ENCODE results near the gene CSRNP3. TPM values are rescaled to one million over a fixed set of nuclear protein-coding genes. Genes with fewer than 3 reads are reported as not detected.
"Not testable (repeated sequence)": the region's sequence is repeated elsewhere in the genome, so short reads cannot be mapped to it uniquely, and the experiment has no call there.

The CSRNP3 gene
- total RNA-seq, 1 experiment from 2014 or later, result 2.8 TPM

DNA sequence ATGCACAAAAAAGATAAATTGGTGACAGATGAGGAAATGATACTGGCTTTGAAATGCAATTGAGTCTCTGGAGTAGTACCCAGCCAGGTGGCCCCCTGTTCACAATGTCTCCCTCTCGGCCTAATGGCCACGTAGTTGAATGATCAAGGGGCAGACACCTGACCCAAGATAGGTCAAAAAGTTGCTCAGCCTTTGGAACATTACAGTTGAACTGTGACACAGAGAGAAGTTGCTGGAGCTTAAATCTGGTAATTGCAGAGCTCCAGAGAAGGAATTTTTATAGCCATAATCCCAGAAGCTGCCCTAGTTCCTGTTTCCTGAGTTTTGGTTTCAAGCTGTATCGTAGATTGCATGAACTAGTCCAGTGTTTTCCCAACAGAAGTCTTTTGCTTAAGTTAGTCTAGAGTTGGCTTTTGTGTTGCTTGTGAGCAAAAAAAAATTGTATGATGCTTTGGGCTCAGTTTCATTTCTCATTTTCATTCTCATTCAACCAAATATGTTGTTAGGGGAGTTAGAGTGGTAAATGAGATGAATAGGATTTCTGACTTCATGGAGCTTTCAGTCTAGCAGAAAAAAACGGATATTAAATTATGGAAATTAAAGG lies 117.9 kb downstream of the CSRNP3 start:
- DNase-seq (ENCODE audit: low spot score), result no peak

DNA sequence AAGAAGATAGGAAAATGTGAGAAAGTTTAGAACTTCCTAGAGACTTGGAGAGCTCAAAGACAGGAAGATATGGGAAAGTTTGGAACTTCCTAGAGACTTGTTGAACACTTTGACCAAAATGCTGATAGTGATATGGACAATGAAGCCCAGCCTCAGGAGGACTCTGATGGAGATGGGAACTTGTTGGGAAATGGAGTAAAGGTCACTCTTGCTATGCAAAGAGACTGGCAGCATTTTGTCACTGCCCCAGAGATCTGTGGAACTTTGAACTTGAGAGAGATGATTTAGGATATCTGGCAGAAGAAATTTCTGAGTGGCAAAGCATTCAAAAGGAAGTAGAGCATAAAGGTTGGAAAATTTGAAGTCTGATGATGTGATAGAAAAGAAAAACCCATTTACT lies 121.5 kb downstream of the CSRNP3 start:
- not testable (repeated sequence) for DNase-seq (ENCODE audit: low spot score)

DNA sequence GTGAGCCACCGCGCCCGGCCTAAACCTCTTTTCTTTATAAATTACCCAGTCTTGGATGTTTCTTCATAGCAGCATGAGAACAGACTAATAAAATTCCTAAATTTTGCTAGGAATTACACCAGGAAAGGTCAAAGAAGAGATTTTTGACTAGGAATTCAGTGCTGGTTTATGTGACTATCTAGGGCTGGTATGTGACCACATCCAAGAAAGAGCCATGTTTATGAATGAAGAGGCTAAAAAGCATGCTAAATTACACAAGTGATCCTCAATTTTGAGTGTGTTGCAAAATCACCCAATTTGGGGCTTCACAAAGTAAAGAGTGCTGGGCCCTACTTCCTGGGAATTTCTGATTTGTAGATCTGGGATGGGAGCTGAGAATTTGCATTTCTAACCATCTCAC lies 123.6 kb downstream of the CSRNP3 start:
- no peak for DNase-seq (ENCODE audit: low spot score)

DNA sequence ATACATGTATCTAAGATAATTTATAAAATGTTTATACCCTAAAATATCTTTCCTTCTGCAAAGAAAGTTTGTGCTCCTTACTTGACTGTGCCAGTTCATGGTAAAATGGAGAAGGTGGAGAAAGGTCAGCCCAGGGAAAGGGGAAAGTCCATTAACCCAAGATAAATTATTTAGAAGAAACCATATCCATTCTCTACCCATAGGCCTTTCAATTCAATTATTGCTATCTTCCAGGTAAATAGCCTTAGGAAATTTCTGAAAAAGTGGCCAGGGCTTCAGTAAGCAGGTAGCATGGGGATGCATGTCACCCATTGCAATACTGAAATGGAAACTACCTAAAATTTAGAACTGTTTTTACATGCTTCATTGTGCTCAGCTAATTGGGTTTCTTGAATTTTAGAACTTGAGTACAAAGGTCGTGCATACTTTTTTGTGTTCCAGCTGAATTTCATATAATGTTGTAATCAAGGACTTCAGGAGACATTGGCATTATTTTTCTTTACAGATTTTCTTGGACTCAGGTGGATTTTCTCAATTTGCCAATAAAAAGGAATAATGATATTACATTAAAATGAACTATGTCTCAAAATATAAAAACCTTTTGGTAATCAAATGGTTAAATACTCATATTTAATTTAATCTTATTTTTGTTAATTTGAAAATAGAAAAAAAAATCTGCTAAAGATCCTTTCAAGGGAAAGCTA lies 124.9 kb downstream of the CSRNP3 start:
- no peak for DNase-seq (ENCODE audit: low spot score)

DNA sequence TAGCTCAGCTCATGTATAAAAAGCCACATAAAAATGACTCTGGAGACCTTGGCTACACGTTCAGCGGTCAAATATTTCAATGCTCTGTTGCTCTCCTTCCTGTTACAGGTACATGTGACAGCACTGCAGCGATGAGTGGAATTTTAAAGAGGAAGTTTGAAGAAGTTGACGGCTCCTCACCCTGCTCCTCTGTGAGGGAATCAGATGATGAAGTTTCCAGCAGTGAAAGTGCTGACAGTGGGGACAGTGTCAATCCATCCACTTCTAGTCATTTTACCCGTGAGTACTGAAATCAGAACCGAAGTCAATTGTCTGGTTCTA lies 125.4 kb downstream of the CSRNP3 start:
- no peak for DNase-seq (ENCODE audit: low spot score)

DNA sequence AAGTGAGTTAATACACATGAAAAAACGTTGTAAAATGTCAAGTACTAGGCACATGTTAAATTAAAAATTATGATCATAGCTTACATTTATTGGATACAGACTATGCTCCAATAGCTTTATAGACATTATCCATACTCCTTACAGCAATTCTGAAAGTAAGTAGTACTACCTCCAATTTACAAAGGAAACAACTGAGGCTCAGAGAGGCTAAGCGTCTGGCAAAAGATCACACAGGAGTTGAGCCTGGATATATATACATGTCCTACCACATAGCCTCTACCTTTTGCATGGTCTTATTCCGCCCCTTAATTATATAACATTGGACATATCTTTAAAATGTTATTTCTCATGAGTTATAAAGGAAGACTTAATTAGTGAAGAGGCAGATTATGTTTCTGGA lies 127.3 kb downstream of the CSRNP3 start:
- DNase-seq (ENCODE audit: low spot score), result no peak

DNA sequence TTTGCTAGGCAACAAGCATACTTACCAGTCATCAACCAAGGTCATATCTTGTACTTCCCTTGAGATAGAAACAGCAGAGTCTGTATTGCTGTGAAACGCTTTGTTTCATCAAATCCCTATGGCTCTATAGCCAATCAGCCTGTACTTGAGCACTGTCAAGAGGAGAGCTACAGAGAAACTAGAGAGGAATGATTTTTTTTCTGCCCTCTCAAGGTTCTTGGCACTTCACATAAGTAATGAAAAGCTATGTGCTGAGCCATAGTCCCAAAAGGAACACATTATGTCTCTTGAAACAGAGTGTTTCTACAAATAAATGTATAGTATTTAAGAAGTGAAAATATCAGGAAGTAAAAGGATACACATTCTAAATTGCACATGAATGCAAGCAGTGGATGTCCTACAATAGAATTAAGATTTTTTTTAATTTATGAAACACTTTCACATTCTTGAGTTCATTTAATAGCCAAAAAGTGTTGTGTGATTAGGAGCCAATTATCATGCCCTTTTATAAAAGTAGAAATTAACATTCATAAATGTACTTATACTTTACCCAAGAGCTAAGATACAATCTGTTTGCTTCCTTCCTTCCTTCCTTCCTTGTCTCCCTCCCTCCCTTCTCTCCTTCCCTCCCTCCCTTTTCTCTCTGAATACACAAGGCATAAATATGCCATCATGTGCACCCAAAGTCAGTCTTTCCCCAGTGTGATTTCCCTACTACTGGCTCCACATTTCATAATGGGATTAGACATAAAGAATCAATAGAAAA lies 131.8 kb downstream of the CSRNP3 start:
- no peak for DNase-seq (ENCODE audit: low spot score)

DNA sequence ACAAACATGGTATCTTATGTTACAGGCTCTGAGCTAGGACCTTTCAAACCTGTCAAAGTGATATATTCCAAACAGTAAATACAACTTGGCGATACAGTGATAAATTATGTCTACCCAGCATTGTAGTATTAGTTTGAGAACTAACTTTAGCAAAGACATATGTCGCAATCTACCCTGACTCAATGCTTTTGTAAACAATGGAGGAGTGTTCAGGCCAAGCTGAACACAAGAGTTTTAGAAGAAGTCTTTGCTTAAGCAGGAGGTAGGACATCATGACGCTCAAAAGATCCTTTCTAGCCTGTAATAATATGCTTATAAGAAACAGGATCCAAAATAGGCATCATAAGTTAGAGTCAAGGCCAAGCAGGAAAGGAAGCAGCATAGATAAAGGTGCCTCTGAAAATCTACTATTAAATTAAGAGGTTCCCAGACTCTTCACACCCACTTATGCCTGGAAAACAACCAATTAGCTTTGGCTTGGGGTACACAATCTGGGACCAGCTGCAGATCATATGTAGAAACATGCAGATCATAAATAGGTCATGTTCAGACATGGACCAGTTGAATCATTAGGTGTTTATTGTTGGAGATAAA lies 132.5 kb downstream of the CSRNP3 start:
- DNase-seq (ENCODE audit: low spot score), result no peak

DNA sequence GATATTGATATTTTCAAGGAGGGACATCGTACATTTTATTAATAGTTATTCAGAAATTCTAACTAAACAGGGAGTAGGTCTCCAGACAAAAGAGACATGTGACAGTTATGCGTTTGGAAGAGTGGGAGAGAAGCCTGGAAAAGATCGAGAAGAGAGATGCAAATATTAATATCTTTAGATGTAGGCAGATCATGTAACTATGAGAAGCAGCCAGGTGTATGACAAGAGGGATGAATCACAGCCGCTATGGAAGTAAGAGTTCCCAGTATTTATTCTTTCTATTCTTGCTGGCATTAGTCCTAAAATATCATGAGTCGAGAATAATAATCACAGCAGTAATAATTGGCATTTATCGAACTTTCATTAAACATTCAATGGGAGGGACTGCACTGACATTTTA lies 140.2 kb downstream of the CSRNP3 start:
- DNase-seq (ENCODE audit: low spot score), result no peak

DNA sequence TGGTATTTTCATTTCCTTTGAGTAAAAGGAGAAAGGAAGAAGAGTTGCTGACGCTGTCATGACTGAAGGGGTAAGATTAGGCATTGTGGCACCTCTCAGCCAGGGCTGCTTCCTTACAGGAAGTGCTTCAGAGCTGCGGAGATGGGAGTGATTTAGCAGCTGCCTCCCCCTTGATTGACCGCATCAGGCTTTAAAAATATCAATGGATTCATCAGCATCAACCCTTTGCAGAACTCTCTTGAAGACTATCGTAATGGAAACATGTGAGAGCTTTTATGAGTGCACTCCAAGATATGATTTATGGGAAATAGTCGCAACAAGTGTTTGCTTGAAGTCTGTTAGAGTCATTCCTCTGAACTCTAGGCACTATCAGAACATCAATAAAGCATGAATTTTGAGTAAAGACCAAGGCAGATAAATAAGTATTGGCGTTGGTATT lies 141.1 kb downstream of the CSRNP3 start:
- no peak for DNase-seq (ENCODE audit: low spot score)

DNA sequence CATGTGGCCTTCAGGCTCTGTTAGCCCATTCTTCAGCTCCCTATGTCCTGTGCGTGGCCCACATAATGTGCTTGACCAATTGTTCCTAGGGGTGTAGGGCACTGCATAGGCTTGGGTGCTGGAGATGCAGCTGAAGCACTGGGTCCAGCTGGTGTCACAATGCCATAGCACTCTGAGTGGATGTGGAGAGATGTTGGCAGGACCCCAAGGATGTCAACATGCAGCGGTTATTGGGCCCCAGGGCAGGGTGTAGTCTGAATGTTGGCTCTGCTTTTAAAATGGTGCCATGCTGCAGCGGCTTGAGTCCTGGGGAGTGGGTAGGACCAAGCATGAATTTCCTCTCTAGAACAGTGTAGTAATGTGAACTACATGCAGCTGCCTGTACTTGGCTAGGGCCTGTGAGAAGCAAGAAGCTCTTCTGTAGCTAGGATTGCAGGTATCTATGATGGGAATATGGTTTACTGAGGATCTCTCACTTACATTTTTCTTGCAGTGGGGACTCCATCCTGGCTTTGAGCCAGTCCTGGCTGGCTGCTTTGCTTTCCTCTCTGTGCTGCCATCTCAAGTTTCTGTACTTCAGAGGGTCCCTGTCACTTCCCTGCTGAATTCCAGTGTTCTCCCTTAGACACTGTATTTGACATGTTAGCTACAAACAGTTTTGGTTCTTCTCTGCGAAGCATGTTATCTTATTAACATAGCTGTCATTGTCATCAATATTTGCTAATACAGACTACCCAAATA lies 148.4 kb downstream of the CSRNP3 start:
- DNase-seq (ENCODE audit: low spot score), result no peak

DNA sequence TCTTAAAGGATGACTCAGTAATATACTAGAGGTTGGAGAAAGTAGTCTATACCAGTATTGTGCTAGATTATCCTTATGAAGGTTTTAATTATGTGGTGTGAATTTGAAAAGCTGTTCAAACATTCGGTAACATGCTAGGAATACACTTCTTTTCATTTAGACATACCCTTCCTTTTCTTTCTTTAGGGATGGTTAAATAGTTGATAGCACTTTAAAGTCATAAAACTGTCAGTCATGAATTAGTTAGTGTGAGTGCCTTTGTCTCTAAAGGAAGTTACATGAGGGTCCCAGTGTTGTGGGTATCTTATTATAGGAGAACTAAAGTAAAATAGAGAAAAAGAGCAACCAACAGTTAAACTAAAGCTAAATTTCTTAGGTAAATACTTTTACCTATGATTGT lies 149.3 kb downstream of the CSRNP3 start:
- no peak for DNase-seq (ENCODE audit: low spot score)

DNA sequence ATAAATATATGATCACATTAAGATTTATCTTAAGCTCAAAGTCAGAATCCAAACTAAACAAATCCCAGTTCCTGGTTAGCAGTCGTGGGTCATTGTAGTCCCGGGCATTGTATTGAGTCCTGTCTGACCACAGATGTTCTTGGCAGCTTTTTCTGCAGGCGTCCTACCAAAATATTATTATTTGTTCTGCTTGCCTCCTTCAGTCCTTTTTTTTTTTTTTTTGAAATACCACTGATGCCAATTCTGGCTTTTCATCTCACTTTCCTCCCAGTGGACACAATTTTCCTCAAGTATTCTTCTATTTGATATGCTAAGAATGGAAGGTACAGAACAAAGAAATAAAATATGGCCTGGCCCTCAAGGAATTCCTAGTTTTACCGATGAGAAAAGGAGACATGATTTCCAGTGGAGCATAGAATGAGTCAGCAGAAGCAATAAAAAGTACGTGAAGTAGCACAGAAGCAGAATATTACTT lies 151.6 kb downstream of the CSRNP3 start:
- peak; percentile 45 for DNase-seq (ENCODE audit: low spot score)

DNA sequence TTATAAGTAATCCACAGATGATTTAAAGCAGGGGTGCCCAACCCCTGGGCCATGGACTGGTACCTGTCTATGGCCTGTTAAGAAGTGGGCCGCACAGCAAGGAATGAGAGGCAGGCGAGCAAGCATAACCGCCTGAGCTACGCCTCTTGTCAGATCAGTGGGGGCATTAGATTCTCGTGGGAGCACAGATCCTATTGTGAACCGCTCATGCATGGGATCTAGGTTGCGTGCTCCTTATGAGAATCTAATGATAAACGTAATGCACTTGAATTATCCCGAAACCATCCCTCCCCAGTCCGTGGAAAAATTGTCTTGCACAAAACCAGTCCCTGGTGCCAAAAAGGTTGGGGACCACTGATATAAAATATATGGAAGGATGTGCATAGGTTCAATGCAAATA lies 153.7 kb downstream of the CSRNP3 start:
- DNase-seq (ENCODE audit: low spot score), result no peak

DNA sequence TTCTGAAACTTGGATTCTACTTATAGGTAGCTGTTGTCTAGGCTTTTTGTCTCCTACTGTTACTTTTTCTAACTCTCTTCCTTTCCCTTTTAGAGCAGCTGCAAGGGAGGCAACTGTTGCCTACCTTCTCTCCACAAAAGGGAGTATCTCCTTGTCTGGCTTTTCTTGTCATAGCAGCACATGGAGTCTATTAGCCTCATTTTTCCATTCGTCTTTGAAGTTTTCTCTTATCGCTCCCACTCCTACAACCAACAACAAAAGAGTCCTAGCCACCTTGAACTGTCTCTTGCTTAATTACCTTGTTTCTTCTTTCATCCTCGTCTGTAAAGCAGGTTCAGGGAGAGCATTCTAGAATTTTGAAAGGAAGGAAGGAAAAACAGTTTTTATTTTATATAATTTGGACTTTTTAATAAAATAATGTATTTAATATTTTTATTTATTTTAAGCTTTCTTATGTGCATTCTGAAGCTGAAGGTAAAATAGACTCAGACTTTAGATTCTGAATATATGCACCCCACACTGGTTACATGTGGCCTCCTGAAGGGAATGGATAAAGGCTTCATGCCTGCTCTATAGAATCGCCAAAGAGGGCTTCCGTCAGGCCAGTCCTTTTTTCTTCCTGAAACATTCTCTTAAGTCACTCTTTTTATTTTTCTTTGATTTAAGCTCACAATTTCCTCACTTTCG lies 154.4 kb downstream of the CSRNP3 start:
- no peak for DNase-seq (ENCODE audit: low spot score)

DNA sequence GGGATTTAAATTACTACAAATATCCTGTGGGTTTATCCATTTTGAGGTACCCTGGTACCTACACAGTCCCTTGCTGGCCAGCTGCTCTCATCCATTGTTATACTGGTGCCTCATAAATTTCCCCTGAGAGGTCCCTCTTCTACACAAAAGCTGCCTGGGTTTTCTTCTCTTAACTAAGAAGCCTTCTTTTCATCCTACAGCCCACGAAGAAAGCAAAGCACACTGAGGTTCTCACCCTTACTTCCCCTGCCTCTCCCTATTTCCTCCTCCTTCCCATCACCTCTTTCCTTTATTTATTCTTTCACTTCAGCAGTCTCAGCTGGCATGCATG lies 154.9 kb downstream of the CSRNP3 start:
- DNase-seq (ENCODE audit: low spot score), result no peak

DNA sequence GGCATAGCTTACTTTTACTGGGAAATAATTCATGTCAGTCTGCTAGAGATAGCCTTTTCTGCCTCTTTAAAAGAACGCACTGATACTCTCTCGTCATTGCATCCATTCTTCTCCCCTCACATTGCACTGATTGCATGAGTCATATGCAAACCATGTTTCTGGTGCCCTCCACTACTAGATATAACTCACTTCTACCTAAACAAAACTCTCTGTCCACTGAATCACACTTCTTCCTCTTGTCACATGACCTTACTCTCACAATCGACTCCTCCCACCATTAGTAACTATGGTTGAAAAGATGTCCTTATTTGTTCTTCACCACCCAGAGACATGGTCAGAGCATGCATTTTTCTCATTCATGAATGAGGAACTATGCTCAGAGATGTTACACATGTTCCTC lies 158.0 kb downstream of the CSRNP3 start:
- DNase-seq (ENCODE audit: low spot score), result peak; percentile 93

DNA sequence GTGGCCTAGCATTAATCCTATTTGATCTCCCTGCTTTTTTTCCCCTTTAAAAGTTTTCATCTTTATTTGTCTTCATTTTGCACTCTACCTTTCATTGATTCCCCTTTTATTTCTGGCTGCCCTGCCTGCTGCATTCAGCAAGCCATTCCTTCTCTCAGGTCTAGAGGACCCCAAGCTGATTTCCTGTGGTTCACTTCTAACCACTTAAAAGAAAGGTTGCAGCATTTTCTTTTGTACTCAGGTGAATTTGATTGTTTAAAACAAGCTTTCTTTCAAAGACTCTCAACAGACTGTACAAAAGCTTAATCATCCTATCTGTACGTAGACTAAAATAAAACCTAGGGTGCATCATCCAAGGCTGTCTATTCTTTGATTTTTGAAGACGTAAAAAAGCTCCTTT lies 160.3 kb downstream of the CSRNP3 start:
- DNase-seq (ENCODE audit: low spot score), result no peak

DNA sequence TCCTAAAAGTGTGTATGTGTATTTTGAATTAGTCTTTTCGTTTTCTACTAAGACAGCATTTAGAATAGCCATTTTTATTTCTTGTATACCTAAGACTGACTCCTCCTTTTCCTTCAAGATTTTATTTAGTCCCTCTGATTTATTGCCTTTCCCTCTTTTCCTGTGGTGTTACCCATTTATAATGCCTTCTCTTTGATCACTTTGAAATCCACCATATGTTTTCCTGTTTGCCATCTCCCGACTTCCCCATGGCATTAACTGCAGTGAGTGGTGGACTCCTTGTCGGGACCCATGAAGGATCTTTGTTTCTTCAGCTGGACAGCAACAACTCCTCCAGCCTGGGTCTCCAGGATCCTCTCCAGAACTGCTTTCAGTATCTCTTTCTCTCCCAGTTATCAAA lies 160.7 kb downstream of the CSRNP3 start:
- DNase-seq (ENCODE audit: low spot score), result no peak

DNA sequence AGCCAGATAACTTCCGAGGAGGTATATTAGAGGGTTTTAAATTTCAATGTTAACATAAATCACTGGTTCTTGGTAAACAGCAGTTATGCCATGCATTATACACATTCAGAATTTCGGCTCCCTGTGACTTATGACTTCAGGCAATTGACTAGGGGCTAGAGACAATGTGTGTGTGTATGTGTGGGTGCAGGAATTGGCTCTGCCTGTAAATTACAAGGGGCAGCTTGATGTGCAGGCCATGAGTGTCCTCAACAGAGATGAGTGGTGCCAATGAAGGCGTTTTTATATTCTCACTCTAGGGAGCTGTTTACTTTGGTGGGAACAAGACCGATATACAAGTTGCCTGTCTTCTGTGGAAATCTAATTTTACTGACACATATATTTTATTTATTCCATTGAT lies 161.6 kb downstream of the CSRNP3 start:
- no peak for DNase-seq (ENCODE audit: low spot score)

DNA sequence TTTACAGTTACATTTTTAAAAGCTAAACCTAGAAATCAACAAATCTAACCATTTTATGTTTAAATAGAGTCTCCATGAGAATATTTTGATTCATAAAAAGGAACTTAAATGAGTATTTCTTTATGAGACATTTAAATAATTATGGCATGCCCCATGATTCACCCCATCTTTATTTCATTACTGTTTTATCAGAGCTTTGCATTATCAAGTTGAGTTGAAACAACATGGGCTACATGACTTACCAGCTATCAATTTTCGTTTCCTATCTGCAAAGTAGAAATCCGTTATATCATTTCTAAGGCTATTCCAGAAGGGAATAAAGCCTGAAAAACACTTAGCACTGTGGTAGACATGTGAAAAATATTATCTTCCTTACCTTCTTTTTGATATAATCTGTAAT lies 163.1 kb downstream of the CSRNP3 start:
- DNase-seq (ENCODE audit: low spot score), result no peak

DNA sequence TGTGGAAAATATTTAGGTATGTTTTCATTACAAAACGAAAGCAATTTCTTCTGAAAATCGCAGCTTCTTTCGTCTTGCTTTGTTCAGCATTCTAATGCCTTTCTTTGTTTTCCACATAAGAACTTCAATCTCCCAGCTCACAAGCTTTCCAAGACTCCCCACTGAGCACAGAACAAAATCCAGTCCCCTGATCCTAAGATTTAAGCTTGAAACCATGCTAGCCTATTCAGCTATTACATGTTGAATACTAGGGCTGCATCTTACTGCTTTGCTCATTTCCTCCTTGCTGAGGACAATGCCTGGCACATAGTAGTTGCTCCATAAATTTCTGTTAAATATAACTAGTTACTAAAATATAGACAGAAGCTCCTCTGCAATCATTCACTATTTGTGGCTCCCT lies 163.9 kb downstream of the CSRNP3 start:
- DNase-seq (ENCODE audit: low spot score), result no peak
